Choroid plexus epithelial cell (primary cell): ENCODE data around the gene EYS.

Experiments
- DNase-seq: peaks from one replicate; pipeline ENCODE4 v3.0.0-alpha.2; 2010; ENCODE audit warnings: low read depth
- H3K4me3 ChIP-seq: 2 replicates; pipeline ENCODE4 v1.5.1; 2011; ENCODE audit warnings: low read depth, mild to moderate bottlenecking, control low read depth, low read length, moderate library complexity
- TF ChIP-seq, protein P1 (sequence below): conservative IDR thresholded peaks from 2 replicates; pipeline ENCODE4 v1.5.1; 2011; ENCODE audit warnings: low read depth, mild to moderate bottlenecking, control low read depth, inconsistent platforms, low read length, moderate library complexity

The EYS gene

DNA sequence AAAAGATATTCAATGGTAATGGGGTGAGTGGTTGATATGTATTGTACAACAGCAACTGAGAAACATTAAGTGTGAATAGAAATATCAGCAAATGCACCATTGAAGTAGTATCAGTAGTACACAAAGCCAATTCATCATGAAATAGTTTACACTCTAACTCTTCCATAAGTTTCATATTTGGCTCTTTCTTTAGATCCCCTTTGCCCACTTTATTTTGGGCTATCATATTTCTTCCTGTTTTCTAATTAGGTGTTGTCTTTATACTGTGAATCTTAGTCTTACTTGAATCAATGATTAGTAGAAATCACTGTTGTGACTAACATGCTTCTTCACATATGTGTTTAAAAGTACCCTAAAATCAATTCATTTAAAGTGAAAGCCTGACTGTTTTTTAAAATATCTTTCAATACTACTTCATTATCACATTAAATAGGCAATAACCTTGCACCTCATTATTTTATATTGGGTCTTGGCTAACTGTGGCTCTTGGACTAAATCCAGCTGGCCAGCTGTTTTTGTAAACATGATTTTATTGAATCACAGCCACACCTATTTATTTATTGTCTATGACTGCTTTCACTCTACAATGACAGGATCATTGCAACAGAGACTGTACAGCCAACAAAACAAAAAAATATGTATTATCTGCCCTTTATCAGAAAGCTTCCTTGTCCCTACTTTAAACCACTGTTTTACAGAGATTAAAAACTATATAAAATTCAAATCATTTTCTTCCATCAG lies 38.9 kb downstream of the EYS start:
- no peak overlapping the region for H3K4me3 ChIP-seq
- TF ChIP-seq, protein P1, sequence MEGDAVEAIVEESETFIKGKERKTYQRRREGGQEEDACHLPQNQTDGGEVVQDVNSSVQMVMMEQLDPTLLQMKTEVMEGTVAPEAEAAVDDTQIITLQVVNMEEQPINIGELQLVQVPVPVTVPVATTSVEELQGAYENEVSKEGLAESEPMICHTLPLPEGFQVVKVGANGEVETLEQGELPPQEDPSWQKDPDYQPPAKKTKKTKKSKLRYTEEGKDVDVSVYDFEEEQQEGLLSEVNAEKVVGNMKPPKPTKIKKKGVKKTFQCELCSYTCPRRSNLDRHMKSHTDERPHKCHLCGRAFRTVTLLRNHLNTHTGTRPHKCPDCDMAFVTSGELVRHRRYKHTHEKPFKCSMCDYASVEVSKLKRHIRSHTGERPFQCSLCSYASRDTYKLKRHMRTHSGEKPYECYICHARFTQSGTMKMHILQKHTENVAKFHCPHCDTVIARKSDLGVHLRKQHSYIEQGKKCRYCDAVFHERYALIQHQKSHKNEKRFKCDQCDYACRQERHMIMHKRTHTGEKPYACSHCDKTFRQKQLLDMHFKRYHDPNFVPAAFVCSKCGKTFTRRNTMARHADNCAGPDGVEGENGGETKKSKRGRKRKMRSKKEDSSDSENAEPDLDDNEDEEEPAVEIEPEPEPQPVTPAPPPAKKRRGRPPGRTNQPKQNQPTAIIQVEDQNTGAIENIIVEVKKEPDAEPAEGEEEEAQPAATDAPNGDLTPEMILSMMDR = no peak
- DNase-seq = no peak

DNA sequence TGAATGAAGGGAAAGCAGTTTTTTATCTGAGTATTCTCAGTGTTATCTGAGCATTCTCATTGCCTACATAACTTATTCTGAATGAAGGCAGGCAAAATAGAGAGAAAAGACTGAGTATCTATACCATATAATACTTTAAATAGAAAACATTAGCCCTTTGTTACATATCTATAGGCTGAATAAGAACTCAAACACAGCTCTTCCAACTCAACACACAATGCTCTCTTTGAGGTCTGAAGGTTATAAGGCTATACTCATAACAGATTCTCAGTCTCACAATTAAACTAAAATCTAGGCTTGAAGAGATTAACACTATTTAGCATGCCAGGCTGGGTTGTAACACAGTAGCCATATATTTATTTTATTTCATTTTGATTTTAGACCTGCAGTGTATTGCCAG lies 56.9 kb downstream of the EYS start:
- DNase-seq = no peak

DNA sequence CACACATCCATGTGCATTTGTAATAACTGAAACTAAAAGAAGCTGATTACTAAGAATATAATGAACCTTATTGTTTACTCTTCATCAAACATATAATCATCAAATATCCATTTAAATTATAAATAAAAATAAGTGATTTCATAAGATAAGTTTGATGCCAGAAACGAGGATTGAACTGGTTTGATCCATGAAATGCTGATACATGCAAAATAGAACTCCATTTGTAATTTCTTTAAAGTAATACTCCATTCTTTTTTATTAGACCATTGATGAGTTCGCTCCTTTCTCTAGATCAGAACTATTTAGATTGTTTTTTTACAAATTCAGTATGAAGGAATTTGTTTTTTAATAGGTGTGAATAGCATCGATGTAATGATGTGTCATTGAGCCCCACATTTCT lies 57.6 kb downstream of the EYS start:
- H3K4me3 ChIP-seq = no peak overlapping the region
- no peak for DNase-seq
- TF ChIP-seq, protein P1 = no peak

More for the DNA sequence above, 56.9 kb downstream of the EYS start:
- no peak overlapping the region for H3K4me3 ChIP-seq
- TF ChIP-seq, protein P1 = no peak

DNA sequence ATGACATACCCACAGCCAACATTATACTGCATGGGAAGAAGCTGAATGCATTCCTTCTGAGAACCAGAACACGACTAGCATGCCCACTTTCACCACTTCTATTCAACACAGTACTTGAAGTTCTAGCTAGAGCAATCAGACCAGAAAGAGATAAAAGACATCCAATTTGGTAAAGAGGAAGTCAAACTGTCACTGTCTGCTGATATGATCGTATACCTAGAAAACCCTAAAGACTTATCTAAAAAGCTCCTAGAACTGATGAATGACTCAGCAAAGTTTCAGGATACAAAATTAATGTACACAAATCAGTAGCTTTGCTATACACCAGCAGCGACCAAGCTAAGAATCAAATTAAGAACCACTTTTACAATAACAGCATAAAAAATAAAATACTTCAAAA lies 60.5 kb downstream of the EYS start:
- DNase-seq = no peak
- TF ChIP-seq, protein P1 = no peak
- no peak overlapping the region for H3K4me3 ChIP-seq

DNA sequence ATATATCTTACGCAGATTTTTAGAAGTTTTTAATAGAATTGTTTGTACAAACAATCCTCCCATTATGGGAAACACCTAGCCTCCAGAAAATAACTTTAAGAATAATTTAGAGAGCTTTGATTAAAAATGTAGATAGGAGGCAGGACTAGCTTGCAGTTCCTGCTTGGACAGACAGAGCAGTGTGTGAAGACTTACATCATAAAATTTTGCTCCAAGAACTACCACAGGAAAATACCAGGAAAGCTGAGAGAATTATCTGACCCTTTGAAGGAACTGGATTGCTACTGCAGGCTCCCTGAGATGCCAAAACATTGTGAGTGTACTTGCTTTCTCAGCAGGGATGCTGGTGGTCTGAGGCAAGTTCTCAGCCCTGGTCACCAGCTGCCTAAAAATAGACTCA lies 64.2 kb downstream of the EYS start:
- TF ChIP-seq, protein P1 = no peak
- no peak for DNase-seq
- no peak overlapping the region for H3K4me3 ChIP-seq

DNA sequence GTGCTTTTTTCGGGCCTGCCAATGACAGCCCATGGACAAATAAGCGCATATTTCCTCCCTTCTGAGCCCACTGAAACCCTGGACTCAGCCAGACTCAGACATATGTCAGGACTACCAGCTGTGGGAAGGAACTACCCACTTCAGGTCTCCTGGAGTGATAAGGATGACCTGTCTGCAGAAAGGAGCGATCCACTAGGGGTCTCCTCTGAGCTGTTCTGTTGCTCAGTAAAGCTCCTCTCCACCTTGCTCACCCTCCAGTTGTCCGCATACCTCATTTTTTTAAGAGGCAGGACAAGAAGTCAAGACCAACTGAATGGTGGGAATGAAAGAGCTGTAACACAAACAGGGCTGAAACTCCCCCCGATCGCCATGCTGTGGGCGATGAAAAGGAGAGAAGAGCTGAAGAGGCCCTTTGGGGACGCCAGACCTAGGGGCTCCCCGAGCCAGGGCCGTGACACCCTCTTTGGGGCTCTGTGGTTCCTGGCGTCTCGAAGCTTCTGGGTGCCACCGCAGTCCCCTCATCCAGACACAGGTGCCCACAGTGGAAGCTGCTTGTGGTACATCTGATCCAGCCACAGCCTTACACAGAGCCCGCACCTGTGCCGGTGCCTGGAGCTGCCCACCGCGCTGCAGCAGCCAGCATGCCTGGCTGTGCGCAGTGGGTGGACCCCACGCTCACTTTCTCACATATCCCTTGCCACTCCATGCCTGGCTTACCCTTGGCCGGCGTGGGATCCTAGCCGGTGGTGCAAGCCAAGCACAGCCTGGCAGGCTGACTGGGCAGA lies 68.8 kb downstream of the EYS start:
- TF ChIP-seq, protein P1 = peak; percentile 13
- no peak overlapping the region for H3K4me3 ChIP-seq
- DNase-seq = no peak
